GM18520 (cell line): ENCODE measurements around the gene CRYBG2.

Experiments
- ATAC-seq: cut with Tn5 transposase; IDR thresholded peaks from one replicate; pipeline ENCODE4 v1.9.1; 2021; ENCODE audit not compliant: unreplicated experiment

Gene CRYBG2

GRCh38 chr1:26372039-26372438 lies 18.1 kb upstream of the CRYBG2 start:
- ATAC-seq = no peak

- no peak for ATAC-seq
Measured at GRCh38 chr1:26370591-26371382, 16.9 kb upstream of the CRYBG2 start.

GRCh38 chr1:26368486-26368885 lies 14.6 kb upstream of the CRYBG2 start:
- no peak for ATAC-seq

- ATAC-seq = no peak
Measured at GRCh38 chr1:26368006-26368405, 14.1 kb upstream of the CRYBG2 start.

- no peak for ATAC-seq
Measured at GRCh38 chr1:26367441-26367840, 13.5 kb upstream of the CRYBG2 start.

- no peak for ATAC-seq
Measured at GRCh38 chr1:26364956-26365355, 11.0 kb upstream of the CRYBG2 start.

- ATAC-seq = no peak
Measured at GRCh38 chr1:26363549-26364448, 9.9 kb upstream of the CRYBG2 start.

- no peak for ATAC-seq
Measured at GRCh38 chr1:26362331-26362730, 8.4 kb upstream of the CRYBG2 start.

- no peak for ATAC-seq
Measured at GRCh38 chr1:26361605-26362122, 7.7 kb upstream of the CRYBG2 start.

GRCh38 chr1:26360807-26361604 lies 7.1 kb upstream of the CRYBG2 start:
- ATAC-seq = no peak

GRCh38 chr1:26359981-26360806 lies 6.3 kb upstream of the CRYBG2 start:
- ATAC-seq = no peak

- ATAC-seq = no peak
Measured at GRCh38 chr1:26358411-26359384, 4.8 kb upstream of the CRYBG2 start.

GRCh38 chr1:26357121-26357602 lies 3.2 kb upstream of the CRYBG2 start:
- ATAC-seq = no peak

- no peak for ATAC-seq
Measured at GRCh38 chr1:26356106-26356505, 2.2 kb upstream of the CRYBG2 start.

GRCh38 chr1:26354972-26355371 lies 1.0 kb upstream of the CRYBG2 start:
- no peak for ATAC-seq

GRCh38 chr1:26353210-26353859 lies 595 bp downstream of the CRYBG2 start:
- no peak for ATAC-seq

- no peak for ATAC-seq
Measured at GRCh38 chr1:26352338-26352679, 1.6 kb downstream of the CRYBG2 start.

- ATAC-seq = no peak
Measured at GRCh38 chr1:26351590-26352337, 2.2 kb downstream of the CRYBG2 start.
